SJCRH30 (cell line): ENCODE measurements around the gene KCNIP1. TPM values are rescaled to one million over a fixed set of nuclear protein-coding genes. Genes with fewer than 3 reads are reported as not detected.

Experiments used
- DNase-seq, 2 experiments: peaks; one replicate each; pipeline ENCODE4 v3.0.0-alpha.2; 2015 to 2020
- H3K27ac ChIP-seq: fragments of 250-450 bp; sonication (Bioruptor Pico); 2 replicates; pipeline ENCODE4 v1.5.1; 2020; ENCODE audit warnings: mild to moderate bottlenecking, moderate library complexity
- H3K27me3 ChIP-seq: fragments of 250-450 bp; sonication (Bioruptor Pico); 2 replicates; pipeline ENCODE4 v1.5.1; 2020; ENCODE audit warnings: mild to moderate bottlenecking, moderate library complexity
- H3K36me3 ChIP-seq: fragments of 250-450 bp; sonication (Bioruptor Pico); 2 replicates; pipeline ENCODE4 v1.5.1; 2020; ENCODE audit warnings: mild to moderate bottlenecking, moderate library complexity
- H3K4me1 ChIP-seq: fragments of 250-450 bp; sonication (Bioruptor Pico); 2 replicates; pipeline ENCODE4 v1.5.1; 2020; ENCODE audit warnings: mild to moderate bottlenecking, moderate library complexity
- H3K4me3 ChIP-seq: fragments of 250-450 bp; sonication (Bioruptor Pico); 2 replicates; pipeline ENCODE4 v1.5.1; 2020; ENCODE audit warnings: mild to moderate bottlenecking, moderate library complexity
- H3K9me3 ChIP-seq: fragments of 250-450 bp; sonication (Bioruptor Pico); replicated peaks from 2 replicates; pipeline ENCODE4 v1.5.1; 2020; ENCODE audit warnings: mild to moderate bottlenecking, moderate library complexity
- total RNA-seq: library from RNA; depleted of rRNA; stranded (reverse); fragments of >200 nt; shearing (Covaris generic); gene quantifications from 2 replicates; pipeline ENCODE4 v1.2.3, GENCODE V29; 2014; rRNA removed

The KCNIP1 gene
- total RNA-seq, 1 experiment from 2014 or later, result 0.81 TPM

- Histone ChIP-seq H3K4me3 (no peak overlapping the region), H3K36me3 (no peaks in the 10 kb centered on the region), H3K4me1 (no peaks in the 10 kb centered on the region), H3K27me3 (no peaks in the 10 kb centered on the region), H3K9me3 (no peaks in the 10 kb centered on the region), H3K27ac (no peak overlapping the region)
- no peak for DNase-seq
Observed at GRCh38 chr5:170785416-170785815, 281.6 kb downstream of the KCNIP1 start.

Other genes with a start within 250 kb of the KCNIP1 start
- gene LCP2, start 206.2 kb upstream of the KCNIP1 start, total RNA-seq, result not detected in 2 replicates
- gene KCNMB1, start 114.7 kb upstream of the KCNIP1 start, total RNA-seq, result not detected in 2 replicates